ENCODE data around the gene TCEANC2. TPM values are rescaled to one million over a fixed set of nuclear protein-coding genes. Genes with fewer than 3 reads are reported as not detected.
A peak's percentile ranks its signal among the peaks of the same experiment; 100 is the strongest.
"Not testable (repeated sequence)": the region's sequence is repeated elsewhere in the genome, so short reads cannot be mapped to it uniquely, and the experiment has no call there.

Gene TCEANC2
- 1 to 10 TPM; 8.2 to 9.6 (median 8.6) TPM for polyA plus RNA-seq (ENCODE audit: insufficient read length in 4 of 4)

GRCh38 chr1:54052934-54053744, at the start of gene TCEANC2, which contains the start of gene TMEM59:
Gene TCEANC2 (plus strand): TSS chr1:54053608. CDS start chr1:54054423, 815 bp downstream.
Gene TMEM59 (minus strand): TSS chr1:54053204. CDS start chr1:54053188, 16 bp downstream.
- peak; percentile 93 to 98 (median 97) for DNase-seq (ENCODE audit: low read depth in 4 of 4, low spot score in 2 of 4)

- DNase-seq (ENCODE audit: low read depth in 4 of 4, low spot score in 2 of 4), result not testable (repeated sequence)
These were observed 49.5 kb upstream of the TCEANC2 start for GRCh38 chr1:54003750-54004480.

GRCh38 chr1:54004481-54005049, 48.8 kb upstream of the TCEANC2 start:
- DNase-seq (ENCODE audit: low read depth in 4 of 4, low spot score in 2 of 4), result no peak

- no peak for DNase-seq (ENCODE audit: low read depth in 4 of 4, low spot score in 2 of 4)
These were observed 46.9 kb upstream of the TCEANC2 start for GRCh38 chr1:54006508-54006907.

GRCh38 chr1:54007613-54008012, 45.8 kb upstream of the TCEANC2 start:
- no peak for DNase-seq (ENCODE audit: low read depth in 4 of 4, low spot score in 2 of 4)

GRCh38 chr1:54008876-54009275, 44.5 kb upstream of the TCEANC2 start:
- DNase-seq (ENCODE audit: low read depth in 4 of 4, low spot score in 2 of 4), result no peak

GRCh38 chr1:54009406-54009805, 44.0 kb upstream of the TCEANC2 start:
- no peak for DNase-seq (ENCODE audit: low read depth in 4 of 4, low spot score in 2 of 4)

GRCh38 chr1:54010415-54011117, 42.8 kb upstream of the TCEANC2 start:
- DNase-seq (ENCODE audit: low read depth in 4 of 4, low spot score in 2 of 4), result no peak

- DNase-seq (ENCODE audit: low read depth in 4 of 4, low spot score in 2 of 4), result no peak
These were observed 41.9 kb upstream of the TCEANC2 start for GRCh38 chr1:54011316-54012007.

GRCh38 chr1:54012008-54012325, 41.4 kb upstream of the TCEANC2 start:
- DNase-seq (ENCODE audit: low read depth in 4 of 4, low spot score in 2 of 4), result no peak

- no peak for DNase-seq (ENCODE audit: low read depth in 4 of 4, low spot score in 2 of 4)
These were observed 40.5 kb upstream of the TCEANC2 start for GRCh38 chr1:54012863-54013262.

- no peak for DNase-seq (ENCODE audit: low read depth in 4 of 4, low spot score in 2 of 4)
These were observed 39.9 kb upstream of the TCEANC2 start for GRCh38 chr1:54013393-54014008.

- no peak for DNase-seq (ENCODE audit: low read depth in 4 of 4, low spot score in 2 of 4)
These were observed 39.3 kb upstream of the TCEANC2 start for GRCh38 chr1:54014009-54014629.

- no peak for DNase-seq (ENCODE audit: low read depth in 4 of 4, low spot score in 2 of 4)
These were observed 36.8 kb upstream of the TCEANC2 start for GRCh38 chr1:54016343-54017282.

- no peak for DNase-seq (ENCODE audit: low read depth in 4 of 4, low spot score in 2 of 4)
These were observed 35.4 kb upstream of the TCEANC2 start, which contains the start of gene LDLRAD1 for GRCh38 chr1:54017979-54018378. Gene LDLRAD1 (minus strand): TSS chr1:54018186. CDS start chr1:54018112, 74 bp downstream.

- DNase-seq (ENCODE audit: low read depth in 4 of 4, low spot score in 2 of 4), result no peak
These were observed 34.8 kb upstream of the TCEANC2 start for GRCh38 chr1:54018635-54019034.

- DNase-seq (ENCODE audit: low read depth in 4 of 4, low spot score in 2 of 4), result not testable (repeated sequence)
These were observed 33.7 kb upstream of the TCEANC2 start for GRCh38 chr1:54019562-54020176.

GRCh38 chr1:54024358-54024757, 29.1 kb upstream of the TCEANC2 start:
- no peak for DNase-seq (ENCODE audit: low read depth in 4 of 4, low spot score in 2 of 4)

All from left renal cortex interstitium (tissue), 4 donors.